Retinal pigment epithelial cell (primary cell): Measurements from ENCODE around the gene COPG1.

Source experiments
- DNase-seq: peaks from one replicate; pipeline ENCODE4 v3.0.0-alpha.2; 2010; ENCODE audit warnings: low read depth
- H3K4me3 ChIP-seq: 2 replicates; pipeline ENCODE4 v1.5.1; 2011; ENCODE audit warnings: mild to moderate bottlenecking, low read length, control low read depth, moderate library complexity
- CTCF ChIP-seq: conservative IDR thresholded peaks from 2 replicates; pipeline ENCODE4 v1.5.1; 2011; ENCODE audit warnings: low read depth, low read length, control low read depth, inconsistent platforms

COPG1 gene

DNA sequence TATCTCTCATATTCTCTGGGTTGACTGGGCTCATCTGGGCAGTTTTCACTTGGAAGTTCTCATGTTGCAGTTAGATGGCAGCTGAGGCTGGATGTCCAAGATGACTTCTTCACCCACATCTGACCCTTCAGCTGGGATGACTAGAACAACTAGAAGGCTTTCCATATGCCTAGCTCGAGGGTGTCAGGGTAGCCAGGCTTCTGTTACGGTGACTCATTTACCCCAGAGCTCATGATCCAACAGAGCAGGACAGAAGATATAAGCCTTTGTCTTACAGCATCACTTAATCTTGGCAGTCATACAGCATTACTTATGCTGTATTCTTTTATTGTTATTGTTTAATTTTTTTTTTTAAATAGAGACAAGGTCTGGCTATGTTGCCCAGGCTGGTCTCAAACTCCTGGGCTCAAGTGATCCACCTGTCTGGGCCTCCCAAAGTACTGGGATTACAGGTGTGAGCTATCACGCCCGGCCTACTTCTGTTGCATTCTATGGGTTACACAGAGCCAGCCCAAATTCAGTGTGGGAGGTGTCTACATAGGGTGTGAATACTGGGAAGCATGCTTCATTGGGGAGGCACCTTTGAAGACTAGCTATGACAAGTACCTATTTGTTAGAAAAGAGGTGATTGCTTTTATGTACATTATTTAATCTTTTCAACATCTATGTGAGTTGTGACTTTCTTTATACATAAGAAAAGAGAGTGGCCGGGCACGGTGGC is 40.0 kb downstream of the COPG1 start:
- no peak overlapping the region for H3K4me3 ChIP-seq
- no peak for DNase-seq
- no peak for TF ChIP-seq CTCF

GRCh38 chr3:129291236-129291886 is 42.0 kb downstream of the COPG1 start:
- H3K4me3 ChIP-seq, result no peak overlapping the region
- peak; percentile 57 for DNase-seq
- TF ChIP-seq CTCF, result no peak

- no peak overlapping the region for H3K4me3 ChIP-seq
- no peak for DNase-seq
- TF ChIP-seq CTCF, result no peak
Observed at GRCh38 chr3:129295286-129295685, 45.9 kb downstream of the COPG1 start.

GRCh38 chr3:129304146-129304961 is 54.9 kb downstream of the COPG1 start:
- no peak for TF ChIP-seq CTCF
- no peak for DNase-seq
- H3K4me3 ChIP-seq, result no peak overlapping the region

DNA sequence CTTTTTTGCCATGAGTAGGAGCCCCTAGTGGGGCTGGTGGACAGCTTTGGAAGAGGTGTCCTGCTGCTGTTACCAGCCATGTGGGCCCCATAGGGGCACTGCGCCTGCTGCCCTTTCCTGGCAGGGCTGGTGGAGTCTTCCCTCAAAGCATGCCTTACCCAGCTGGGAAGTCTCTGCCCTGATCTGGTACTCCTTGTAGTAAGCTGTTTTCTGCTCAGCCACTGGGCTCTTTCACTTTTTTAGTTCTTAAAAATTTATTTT is 55.5 kb downstream of the COPG1 start:
- no peak for DNase-seq
- TF ChIP-seq CTCF, result no peak
- no peak overlapping the region for H3K4me3 ChIP-seq

DNA sequence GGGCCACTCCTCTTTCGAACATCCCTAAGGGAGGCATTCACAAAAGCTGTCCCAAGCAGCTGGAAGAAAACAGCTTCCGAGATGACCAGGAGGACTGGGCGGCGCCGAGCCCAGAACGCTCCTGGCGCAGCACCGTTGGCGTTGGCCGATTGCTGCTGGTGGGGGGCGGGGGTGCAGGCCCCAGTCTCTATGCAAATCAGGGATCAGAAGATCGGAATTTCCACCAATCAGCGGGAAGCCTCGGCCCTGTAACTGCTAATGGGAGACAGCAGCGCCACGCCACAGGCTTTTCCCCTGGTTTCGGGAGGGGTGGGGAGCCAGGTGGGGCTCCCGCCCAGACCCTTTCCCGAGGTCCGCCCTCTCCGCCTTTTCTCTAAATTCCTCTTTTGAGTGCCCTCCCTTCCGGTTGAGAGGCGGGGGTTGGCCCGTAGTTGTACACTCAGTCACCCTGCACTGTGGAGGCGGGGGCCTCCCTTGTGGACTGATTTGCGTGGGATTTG is 56.2 kb downstream of the COPG1 start:
- H3K4me3 ChIP-seq, result peak overlapping the region; percentile 33

More for the DNA sequence above, 56.2 kb downstream of the COPG1 start:
- DNase-seq, result peak; percentile 78
- TF ChIP-seq CTCF, result no peak
